ENCODE data around the gene FRMD4B.

DNA sequence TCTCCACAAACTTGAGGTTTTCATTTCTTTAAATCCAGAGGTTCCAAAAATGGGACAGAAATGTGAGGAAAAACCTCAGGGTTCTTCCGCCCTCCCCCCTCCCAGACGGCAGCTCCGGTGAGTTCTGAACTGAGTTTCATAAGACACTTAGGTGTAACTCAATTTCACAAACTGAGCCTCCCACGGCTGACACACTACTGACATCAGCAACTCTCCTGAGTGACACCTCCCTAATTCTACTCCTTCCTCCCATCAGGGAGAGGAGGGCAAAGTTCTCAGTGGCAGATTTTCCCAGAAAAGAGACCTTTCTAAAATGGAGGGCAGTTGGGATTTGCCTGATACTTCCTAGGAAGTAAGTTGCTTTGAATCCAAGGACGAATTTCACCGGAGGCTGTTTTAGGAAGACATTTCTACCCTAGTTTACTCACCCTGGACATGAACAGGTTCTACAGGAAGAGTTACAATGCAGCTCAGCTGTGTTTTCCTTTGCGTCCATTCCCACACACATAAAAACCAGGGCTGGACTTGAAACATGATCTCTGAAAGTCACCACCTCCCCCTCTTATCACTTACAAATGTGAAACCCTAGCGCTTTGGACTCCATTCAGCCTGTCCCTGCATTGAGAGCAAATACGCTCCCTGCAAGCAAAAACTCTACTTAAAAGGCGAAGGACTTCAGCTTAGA, 185.4 kb downstream of the FRMD4B start:
- TF ChIP-seq POLR2A (IDR thresholded peaks at IDR 0.05; ENCODE audit: low read length): no peak
- no peak for TF ChIP-seq GATA1 (IDR thresholded peaks at IDR 0.05; ENCODE audit: low read depth, low read length)

Data from erythroblast (primary cell).